PFSK-1 (cell line): ENCODE data around the gene RASA1.

Experiments
- SIN3A ChIP-seq: IDR thresholded peaks from 2 replicates; pipeline ENCODE4 v1.6.1; 2012; ENCODE audit warnings: mild to moderate bottlenecking, low read length, moderate library complexity, borderline replicate concordance; ENCODE audit not compliant: insufficient read depth
- TAF1 ChIP-seq: IDR thresholded peaks from 2 replicates; pipeline ENCODE4 v1.6.1; 2012; ENCODE audit warnings: low read length, control low read depth, borderline replicate concordance; ENCODE audit not compliant: insufficient read depth

- no peak for TF ChIP-seq TAF1
- TF ChIP-seq SIN3A, result no peak
Observed at GRCh38 chr5:87430863-87431457, 163.3 kb downstream of the RASA1 start.
